Measurements from ENCODE around the gene FBXO7.

FBXO7 gene

GRCh38 chr22:32517488-32517887 is 42.9 kb downstream of the FBXO7 start:
- H3K27ac ChIP-seq (replicated peaks), result no peak overlapping the region
- no peak overlapping the region for H3K4me3 ChIP-seq (replicated peaks; ENCODE audit: insufficient read depth, low read length)
- no peak for DNase-seq (ENCODE audit: low read depth in 1 of 2, low spot score in 1 of 2)
- no peak for TF ChIP-seq GABPA (IDR thresholded peaks at IDR 0.05; ENCODE audit: low read depth)
- no peak for TF ChIP-seq POLR2AphosphoS5 (IDR thresholded peaks at IDR 0.05; ENCODE audit: low read depth)
- no peak for TF ChIP-seq SPI1 (IDR thresholded peaks at IDR 0.05; ENCODE audit: borderline replicate concordance, low read depth)
- no peak for TF ChIP-seq REST (IDR thresholded peaks at IDR 0.05; ENCODE audit: insufficient replicate concordance, low read depth)
- no peak for TF ChIP-seq CTCF (IDR thresholded peaks at IDR 0.05; ENCODE audit: insufficient read depth, low read length)
- H3K27me3 ChIP-seq (ENCODE audit: insufficient read depth, poor library complexity, severe bottlenecking), result no peaks in the 10 kb centered on the region

GRCh38 chr22:32517921-32518320 is 43.3 kb downstream of the FBXO7 start:
- TF ChIP-seq POLR2AphosphoS5 (IDR thresholded peaks at IDR 0.05; ENCODE audit: low read depth) (no peak), SPI1 (IDR thresholded peaks at IDR 0.05; ENCODE audit: borderline replicate concordance, low read depth) (no peak), REST (IDR thresholded peaks at IDR 0.05; ENCODE audit: insufficient replicate concordance, low read depth) (no peak), GABPA (IDR thresholded peaks at IDR 0.05; ENCODE audit: low read depth) (no peak), CTCF (IDR thresholded peaks at IDR 0.05; ENCODE audit: insufficient read depth, low read length) (no peak)
- H3K27me3 ChIP-seq (ENCODE audit: insufficient read depth, poor library complexity, severe bottlenecking), result no peaks in the 10 kb centered on the region
- no peak for DNase-seq (ENCODE audit: low read depth in 1 of 2, low spot score in 1 of 2)
- H3K4me3 ChIP-seq (replicated peaks; ENCODE audit: insufficient read depth, low read length), result no peak overlapping the region
- no peak overlapping the region for H3K27ac ChIP-seq (replicated peaks)

- Histone ChIP-seq H3K27ac (replicated peaks) (no peak overlapping the region), H3K27me3 (ENCODE audit: insufficient read depth, poor library complexity, severe bottlenecking) (no peaks in the 10 kb centered on the region), H3K4me3 (replicated peaks; ENCODE audit: insufficient read depth, low read length) (no peak overlapping the region)
- TF ChIP-seq POLR2AphosphoS5 (IDR thresholded peaks at IDR 0.05; ENCODE audit: low read depth) (no peak), CTCF (IDR thresholded peaks at IDR 0.05; ENCODE audit: insufficient read depth, low read length) (no peak), GABPA (IDR thresholded peaks at IDR 0.05; ENCODE audit: low read depth) (no peak), SPI1 (IDR thresholded peaks at IDR 0.05; ENCODE audit: borderline replicate concordance, low read depth) (no peak), REST (IDR thresholded peaks at IDR 0.05; ENCODE audit: insufficient replicate concordance, low read depth) (no peak)
- no peak for DNase-seq (ENCODE audit: low read depth in 1 of 2, low spot score in 1 of 2)
These were observed 43.8 kb downstream of the FBXO7 start for GRCh38 chr22:32518381-32518780.

All from HL-60 (cell line).